Measurements from ENCODE around the gene ABCA7. TPM values are rescaled to one million over a fixed set of nuclear protein-coding genes. Genes with fewer than 3 reads are reported as not detected.
A peak's percentile ranks its signal among the peaks of the same experiment; 100 is the strongest.

The ABCA7 gene
- total RNA-seq, 4 donors from 2014 or later: 3.9 to 9.5 (median 6.9) TPM

DNA sequence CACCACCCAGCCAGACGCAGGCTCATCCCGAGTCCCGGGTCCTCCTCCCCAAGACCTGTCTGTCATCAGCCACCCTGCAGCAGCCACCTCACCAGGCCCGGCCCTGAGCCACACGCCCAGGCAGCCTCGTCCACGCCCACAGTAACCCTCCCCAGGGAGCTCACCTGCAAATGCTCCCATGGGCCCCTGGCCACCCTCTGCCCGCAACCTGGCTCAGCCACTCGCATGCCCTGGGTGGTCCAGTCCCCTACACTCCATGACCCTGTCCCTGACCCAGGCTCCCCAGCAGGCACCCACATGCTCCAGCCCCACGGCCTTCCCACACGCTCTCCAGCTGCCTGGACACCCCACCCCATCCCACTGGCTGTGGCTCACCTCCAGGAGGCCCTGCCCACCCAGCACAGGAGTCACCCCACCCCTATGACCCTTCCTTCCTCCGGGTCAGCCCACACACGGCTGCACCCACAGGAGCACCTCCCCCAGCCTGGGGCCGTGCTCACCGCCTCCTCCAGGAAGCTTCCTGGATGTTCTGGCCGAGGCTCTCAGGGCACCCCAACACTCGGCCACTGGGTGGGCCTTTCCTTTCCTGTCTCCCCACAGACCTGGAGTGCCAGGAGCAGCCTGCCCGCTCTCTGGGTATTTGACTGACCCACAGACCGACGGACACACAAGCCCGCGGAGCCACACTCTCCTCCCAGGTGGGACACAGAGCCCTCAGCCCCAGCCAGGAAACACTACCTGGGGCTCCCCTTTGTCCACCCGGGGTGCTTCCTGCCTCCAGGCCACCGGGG is 22.6 kb upstream of the ABCA7 start:
- no peak for DNase-seq (ENCODE audit: extremely low spot score)
- Histone ChIP-seq H3K9me3 (no peaks in the 10 kb centered on the region), H3K27ac (replicated peaks in 1 of 4) (peak overlapping the region in 3 of 4 donors; percentile 46 to 47 (median 47)), H3K27me3 (no peaks in the 10 kb centered on the region), H3K4me3 (peak overlapping the region in 3 of 4 donors; percentile 2 to 20 (median 10)), H3K36me3 (peaks cover 15 to 29% (median 27%) of the 10 kb centered on the region in 4 donors), H3K4me1 (peaks cover 64 to 86% (median 73%) of the 10 kb centered on the region in 4 donors)
- intact Hi-C loops (cut with DNase I): no loop called here
- TF ChIP-seq, protein P1, sequence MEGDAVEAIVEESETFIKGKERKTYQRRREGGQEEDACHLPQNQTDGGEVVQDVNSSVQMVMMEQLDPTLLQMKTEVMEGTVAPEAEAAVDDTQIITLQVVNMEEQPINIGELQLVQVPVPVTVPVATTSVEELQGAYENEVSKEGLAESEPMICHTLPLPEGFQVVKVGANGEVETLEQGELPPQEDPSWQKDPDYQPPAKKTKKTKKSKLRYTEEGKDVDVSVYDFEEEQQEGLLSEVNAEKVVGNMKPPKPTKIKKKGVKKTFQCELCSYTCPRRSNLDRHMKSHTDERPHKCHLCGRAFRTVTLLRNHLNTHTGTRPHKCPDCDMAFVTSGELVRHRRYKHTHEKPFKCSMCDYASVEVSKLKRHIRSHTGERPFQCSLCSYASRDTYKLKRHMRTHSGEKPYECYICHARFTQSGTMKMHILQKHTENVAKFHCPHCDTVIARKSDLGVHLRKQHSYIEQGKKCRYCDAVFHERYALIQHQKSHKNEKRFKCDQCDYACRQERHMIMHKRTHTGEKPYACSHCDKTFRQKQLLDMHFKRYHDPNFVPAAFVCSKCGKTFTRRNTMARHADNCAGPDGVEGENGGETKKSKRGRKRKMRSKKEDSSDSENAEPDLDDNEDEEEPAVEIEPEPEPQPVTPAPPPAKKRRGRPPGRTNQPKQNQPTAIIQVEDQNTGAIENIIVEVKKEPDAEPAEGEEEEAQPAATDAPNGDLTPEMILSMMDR (IDR thresholded peaks at IDR 0.05): no peak
- TF ChIP-seq EP300 (IDR thresholded peaks at IDR 0.05) (no peak), POLR2AphosphoS5 (IDR thresholded peaks at IDR 0.05) (no peak), POLR2A (IDR thresholded peaks at IDR 0.05; ENCODE audit: low read depth) (no peak)
- WGBS: 60% methylated on average over 20 of the region's 24 CpGs

DNA sequence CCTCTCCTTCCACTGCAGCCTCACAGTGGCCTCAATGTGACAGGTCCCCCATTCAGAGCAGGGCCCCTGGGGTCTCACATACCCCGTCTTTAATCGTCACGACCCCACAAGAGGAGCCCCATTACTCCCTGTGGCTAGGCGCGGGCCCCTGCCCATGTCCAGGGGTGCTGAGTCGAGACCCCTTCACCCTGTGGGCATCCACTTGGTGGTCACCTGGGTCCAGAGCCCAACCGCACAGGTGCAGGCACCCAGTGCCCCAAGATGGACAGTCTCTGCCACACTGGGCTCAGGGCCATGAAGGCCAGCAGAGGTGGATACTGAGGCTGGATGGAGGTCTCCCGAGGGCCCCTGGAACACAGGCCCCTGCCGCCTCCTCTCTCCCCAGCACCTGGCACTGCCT is 22.0 kb upstream of the ABCA7 start:
- DNase-seq (ENCODE audit: extremely low spot score): no peak
- intact Hi-C loops (cut with DNase I): no loop called here
- 80% methylated on average over 2 of the region's 9 CpGs for WGBS
- TF ChIP-seq EP300 (IDR thresholded peaks at IDR 0.05) (no peak), POLR2A (IDR thresholded peaks at IDR 0.05; ENCODE audit: low read depth) (no peak), POLR2AphosphoS5 (IDR thresholded peaks at IDR 0.05) (no peak)
- TF ChIP-seq, protein P1 (IDR thresholded peaks at IDR 0.05): no peak
- no peaks in the 10 kb centered on the region for H3K27me3 ChIP-seq
- peaks cover 10 to 23% (median 21%) of the 10 kb centered on the region in 4 donors for H3K36me3 ChIP-seq
- peak overlapping the region in 1 of 4 donors; percentile 47 for H3K27ac ChIP-seq (replicated peaks in 1 of 4)
- peak overlapping the region in 1 of 4 donors; percentile 20 for H3K4me3 ChIP-seq
- H3K9me3 ChIP-seq: no peaks in the 10 kb centered on the region
- peaks cover 66 to 91% (median 79%) of the 10 kb centered on the region in 4 donors for H3K4me1 ChIP-seq

DNA sequence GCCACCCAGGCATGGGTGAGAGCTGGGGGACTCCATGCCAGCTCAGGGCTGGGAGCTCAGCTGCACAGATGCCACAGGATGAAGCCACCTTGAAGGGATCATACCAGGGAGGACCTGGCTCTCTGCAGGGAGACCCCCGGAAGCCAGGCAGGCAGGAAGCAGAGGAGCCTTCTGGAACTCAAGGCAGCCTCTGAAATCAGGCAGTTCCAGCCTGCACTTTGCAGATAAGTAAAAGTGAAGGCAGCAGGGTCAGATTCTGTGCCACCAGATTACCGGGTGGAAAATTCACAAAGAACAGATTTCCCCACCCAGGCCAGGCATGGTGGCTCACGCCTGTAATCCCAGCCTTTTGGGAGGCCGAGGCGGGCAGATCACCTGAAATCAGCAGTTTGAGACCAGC is 21.5 kb upstream of the ABCA7 start:
- Histone ChIP-seq H3K27me3 (no peaks in the 10 kb centered on the region), H3K4me1 (peaks cover 70 to 91% (median 83%) of the 10 kb centered on the region in 4 donors), H3K36me3 (peaks cover 8 to 18% (median 17%) of the 10 kb centered on the region in 4 donors), H3K9me3 (no peaks in the 10 kb centered on the region), H3K4me3 (peak overlapping the region in 1 of 4 donors; percentile 20), H3K27ac (replicated peaks in 1 of 4) (no peak overlapping the region)
- 77% methylated on average over 5 of the region's 5 CpGs for WGBS
- DNase-seq (ENCODE audit: extremely low spot score): no peak
- TF ChIP-seq POLR2A (IDR thresholded peaks at IDR 0.05; ENCODE audit: low read depth) (no peak), EP300 (IDR thresholded peaks at IDR 0.05) (no peak), POLR2AphosphoS5 (IDR thresholded peaks at IDR 0.05) (no peak)
- TF ChIP-seq, protein P1 (IDR thresholded peaks at IDR 0.05): no peak
- intact Hi-C loops (cut with DNase I): no loop called here

DNA sequence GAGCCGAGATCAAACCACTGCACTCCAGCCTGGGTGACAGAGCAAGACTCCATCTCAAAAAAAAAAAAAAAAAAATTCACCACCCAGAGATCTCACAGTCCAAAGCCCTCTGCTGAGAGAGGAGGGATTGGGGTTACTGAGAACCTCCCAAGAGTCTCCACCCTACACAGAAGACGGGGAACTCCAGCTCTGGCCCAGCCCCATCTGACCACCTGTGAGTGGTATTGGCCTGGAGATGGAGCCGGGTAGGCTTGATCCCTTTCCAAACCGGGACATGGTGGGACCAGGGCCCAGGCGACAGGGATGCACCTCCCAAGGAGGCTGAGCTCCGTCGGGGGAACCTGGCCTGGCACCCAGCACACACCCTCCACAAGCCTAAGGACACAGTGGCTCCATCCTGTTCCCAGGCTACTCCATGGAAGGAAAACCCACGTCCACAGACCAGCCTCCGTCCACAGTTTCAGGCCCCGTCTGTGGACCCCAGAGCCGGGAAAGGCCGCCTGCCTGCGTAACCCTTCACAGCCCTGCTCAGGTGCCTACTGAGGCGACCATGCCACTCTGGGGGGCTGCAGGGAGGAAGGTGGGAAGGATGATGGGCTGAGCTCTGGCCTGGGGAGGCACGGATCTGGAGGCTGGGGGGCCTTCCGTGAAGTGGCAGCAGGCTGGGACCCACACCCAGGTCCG is 20.8 kb upstream of the ABCA7 start:
- intact Hi-C loops (cut with DNase I): no loop called here
- H3K36me3 ChIP-seq: peaks cover under 1 to 11% (median 10%) of the 10 kb centered on the region in 4 donors
- TF ChIP-seq, protein P1 (IDR thresholded peaks at IDR 0.05): no peak
- no peak for TF ChIP-seq EP300 (IDR thresholded peaks at IDR 0.05)
- TF ChIP-seq POLR2A (IDR thresholded peaks at IDR 0.05; ENCODE audit: low read depth): no peak
- no peak for TF ChIP-seq POLR2AphosphoS5 (IDR thresholded peaks at IDR 0.05)
- DNase-seq (ENCODE audit: extremely low spot score): no peak
- WGBS: 35% methylated on average over 8 of the region's 17 CpGs
- H3K27ac ChIP-seq (replicated peaks in 1 of 4): peak overlapping the region in 2 of 4 donors; percentile 97
- peaks cover 70 to 85% (median 82%) of the 10 kb centered on the region in 4 donors for H3K4me1 ChIP-seq
- no peaks in the 10 kb centered on the region for H3K9me3 ChIP-seq
- H3K4me3 ChIP-seq: peak overlapping the region; percentile 84 to 96 (median 89)
- H3K27me3 ChIP-seq: no peaks in the 10 kb centered on the region

All from esophagus muscularis mucosa (tissue), 4 donors.